ENCODE results near the gene STRN3. TPM values are rescaled to one million over a fixed set of nuclear protein-coding genes. Genes with fewer than 3 reads are reported as not detected.
"Not testable (repeated sequence)": the region's sequence is repeated elsewhere in the genome, so short reads cannot be mapped to it uniquely, and the experiment has no call there.

Gene STRN3
- total and polyA plus RNA-seq, 2 of the 8 experiments (the other 6 are each of a cell fraction or from before 2014, with no cell fraction given): 8.7 to 38.1 TPM

DNA sequence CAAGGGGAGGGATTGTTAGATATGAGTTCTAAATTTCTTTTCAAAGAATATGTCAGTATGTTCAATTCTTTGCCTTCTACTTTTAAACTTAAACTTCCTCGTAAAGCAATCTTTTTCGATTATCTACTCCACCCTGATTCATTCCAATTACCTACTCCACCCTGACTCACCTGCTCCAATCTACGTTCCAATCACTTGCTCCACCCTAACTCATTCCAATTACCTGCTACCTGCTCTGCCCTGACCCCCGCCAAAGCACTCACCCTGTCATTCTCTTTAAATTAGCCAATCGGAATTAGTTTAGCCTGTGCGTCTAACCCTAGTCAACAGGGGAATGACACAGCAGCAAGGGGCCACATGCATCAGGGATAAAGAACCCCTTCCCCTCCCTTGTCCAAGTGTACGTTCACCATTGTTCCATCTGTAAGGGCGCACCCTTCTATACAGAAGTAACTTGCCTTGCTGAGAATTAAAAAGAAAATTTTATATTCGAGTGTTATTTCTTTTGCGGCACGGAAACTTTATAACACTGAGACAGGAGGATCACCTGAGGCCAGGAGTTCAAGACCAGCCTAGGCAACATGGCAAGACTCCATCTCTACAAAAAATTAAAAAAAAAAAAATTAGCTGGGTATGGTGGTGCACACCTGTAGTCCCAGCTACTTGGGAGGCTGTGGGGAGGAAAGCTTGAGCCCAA, 54.0 kb downstream of the STRN3 start:
- H3K4ac ChIP-seq (replicated peaks; ENCODE audit: insufficient read length, low read depth, low read length); H3K56ac ChIP-seq (replicated peaks; ENCODE audit: insufficient read length, low read depth, low read length); H4K20me1 ChIP-seq (replicated peaks in 1 of 2; ENCODE audit: control insufficient read depth in 1 of 2, insufficient read depth in 2 of 2, low read length in 2 of 2); H3K4me2 ChIP-seq (ENCODE audit: insufficient read depth in 1 of 2, low read depth in 2 of 2, low read length in 2 of 2); H3K18ac ChIP-seq (ENCODE audit: extremely low read depth, low read length); H3K4me3 ChIP-seq (ENCODE audit: extremely low read depth in 1 of 4, insufficient read depth in 2 of 4, low read depth in 3 of 4, low read length in 4 of 4); H4K8ac ChIP-seq (ENCODE audit: extremely low read depth, insufficient read depth, low read length); H3K79me1 ChIP-seq (ENCODE audit: low read depth, low read length); H3K4me1 ChIP-seq (replicated peaks in 1 of 4; ENCODE audit: control insufficient read depth in 3 of 4, insufficient read depth in 4 of 4, low read length in 3 of 4); H3K14ac ChIP-seq (ENCODE audit: insufficient read length); POLR2A ChIA-PET (ENCODE audit: partially characterized antibody); H2AFZ ChIP-seq (ENCODE audit: low read length); H2BK5ac ChIP-seq (ENCODE audit: low read depth, low read length); DNase-seq (ENCODE audit: low read depth in 1 of 2, low spot score in 2 of 2); H3K27me3 ChIP-seq (replicated peaks in 1 of 4; ENCODE audit: control insufficient read depth in 3 of 4, extremely low read depth in 1 of 4, insufficient read depth in 3 of 4, low read length in 3 of 4); H2BK12ac ChIP-seq (ENCODE audit: low read depth, low read length); H3K36me3 ChIP-seq (ENCODE audit: control insufficient read depth in 2 of 4, insufficient read depth in 4 of 4, low read length in 3 of 4); H4K91ac ChIP-seq (replicated peaks; ENCODE audit: insufficient read length, low read length); H3K9me3 ChIP-seq (ENCODE audit: insufficient read depth in 2 of 2, low read depth in 1 of 2, low read length in 1 of 2); H4K5ac ChIP-seq (ENCODE audit: insufficient read length, low read depth, low read length); FAIRE-seq; H2BK20ac ChIP-seq (ENCODE audit: low read length); H3K27ac ChIP-seq (ENCODE audit: low read depth, low read length); H3K23me2 ChIP-seq (ENCODE audit: low read depth, low read length); H3K9ac ChIP-seq (replicated peaks in 1 of 4; ENCODE audit: extremely low read depth in 1 of 4, low read depth in 3 of 4, low read length in 3 of 4); H2BK15ac ChIP-seq (ENCODE audit: low read length); H2BK120ac ChIP-seq (replicated peaks; ENCODE audit: low read depth, low read length); H3K23ac ChIP-seq (ENCODE audit: insufficient read length); H2AK5ac ChIP-seq (ENCODE audit: low read depth, low read length): not testable (repeated sequence)
- 94% methylated on average over 10 of the region's 11 CpGs; no CpG with 5 or more reads in 1 of the 2 experiments for WGBS, 2 experiments (ENCODE audit: extremely low coverage in 1 of 2, insufficient coverage in 1 of 2, insufficient read length in 1 of 2, insufficient replicate concordance in 2 of 2, low coverage in 1 of 2, low lambda C conversion rate in 2 of 2, missing lambda C conversion rate in 1 of 2)
- peaks cover 12 to 100% of the 10 kb centered on the region in 2 experiments for H3K79me2 ChIP-seq (ENCODE audit: control insufficient read depth in 1 of 2, insufficient read depth in 2 of 2, low read length in 2 of 2)
- CTCF ChIA-PET (ENCODE audit: partially characterized antibody): interaction anchor here (1.5 to 2.8 kb wide), 2 partner anchors 10 to 111 kb away, joined by 3 to 11 read pairs; no protein-coding TSS in a partner anchor

All from H1 (cell line).